NOMO-1 treated with dmso at 0.1 percent for 144 hours (cell line): Measurements from ENCODE around the gene ST14.
"Not testable (repeated sequence)": the region's sequence is repeated elsewhere in the genome, so short reads cannot be mapped to it uniquely, and the experiment has no call there.

Experiments
- DNase-seq: peaks from one replicate; lab custom pipeline; 2025; ENCODE audit not compliant: unreplicated experiment; lab: John Stamatoyannopoulos, UW

Gene ST14

DNA sequence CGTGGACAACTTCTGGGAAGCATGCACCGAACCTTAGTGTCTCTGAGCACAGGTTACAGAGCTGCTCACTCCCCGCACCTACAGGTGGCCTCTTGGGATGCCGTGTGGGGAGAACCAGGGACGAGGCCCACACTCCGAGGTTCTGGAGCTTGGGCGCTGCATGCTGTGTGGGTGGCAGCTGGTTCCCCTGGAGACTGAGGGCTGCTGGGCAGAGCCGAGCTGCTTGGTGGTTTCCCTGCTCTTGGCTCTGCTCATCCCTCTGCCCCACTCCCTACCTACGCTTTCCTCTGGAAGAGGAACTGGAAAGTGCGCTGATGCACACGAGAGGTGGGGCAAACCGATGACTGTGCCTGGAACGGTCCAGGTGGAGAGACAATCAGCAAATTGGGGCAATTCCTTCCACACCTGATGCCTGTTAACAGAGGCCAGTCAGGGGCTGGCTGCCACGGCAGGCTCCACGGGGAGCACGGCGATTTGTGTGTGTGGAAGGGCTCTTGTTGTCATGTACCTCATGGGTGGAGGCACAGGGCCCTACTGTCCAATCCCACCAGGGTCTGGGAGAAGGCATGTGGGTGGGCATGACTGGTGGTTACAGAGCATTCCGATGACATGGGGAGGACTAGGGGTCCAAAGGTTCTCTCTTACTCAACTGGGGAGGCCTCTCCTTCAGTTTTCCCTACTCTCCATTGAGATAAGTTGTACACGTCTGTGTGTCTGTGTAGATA lies 60.9 kb downstream of the ST14 start:
- no peak for DNase-seq

- no peak for DNase-seq
Measured at GRCh38 chr11:130223291-130223971, 63.8 kb downstream of the ST14 start.

- DNase-seq: no peak
Measured at GRCh38 chr11:130227373-130227772, 67.8 kb downstream of the ST14 start.

DNA sequence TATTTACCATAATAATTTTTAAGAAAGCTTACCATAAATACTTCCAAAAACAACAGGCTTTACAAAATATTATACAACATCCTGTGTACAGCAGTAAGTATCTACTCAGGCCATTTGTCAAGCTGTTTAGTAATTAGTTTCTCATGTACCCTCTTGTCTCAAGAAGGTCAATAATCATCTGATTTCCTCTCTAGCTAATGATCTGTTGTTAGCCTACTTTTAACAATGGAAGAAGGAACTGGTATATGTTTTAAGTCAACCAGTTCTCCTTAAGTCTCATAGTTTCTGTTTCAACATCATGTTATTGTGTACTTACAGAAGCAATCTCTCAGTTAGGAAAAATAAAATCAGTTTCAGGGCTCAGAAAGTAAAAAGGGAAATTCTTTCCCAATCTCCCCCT lies 73.9 kb downstream of the ST14 start:
- DNase-seq: not testable (repeated sequence)

- DNase-seq: not testable (repeated sequence)
Measured at GRCh38 chr11:130233888-130234287, 74.3 kb downstream of the ST14 start.

DNA sequence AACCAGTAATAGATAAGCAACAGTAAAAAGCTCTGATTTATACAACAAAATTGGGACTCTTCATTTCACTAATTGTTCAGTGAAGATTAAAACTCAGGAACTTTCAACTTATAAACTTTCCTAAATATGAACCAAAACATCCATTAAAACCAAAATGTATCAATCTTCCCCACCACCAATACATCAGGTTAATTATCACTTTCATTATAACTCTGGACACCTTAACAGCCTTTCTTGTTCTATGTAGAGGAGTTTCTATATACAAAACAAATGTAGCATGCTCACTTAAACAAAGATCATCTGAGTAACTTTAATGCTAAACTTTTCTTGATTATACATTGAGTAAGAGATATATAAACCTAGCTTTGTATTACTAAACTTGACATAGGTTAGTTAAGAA lies 74.7 kb downstream of the ST14 start:
- DNase-seq: no peak

GRCh38 chr11:130237282-130238006 lies 77.9 kb downstream of the ST14 start:
- no peak for DNase-seq

- no peak for DNase-seq
Measured at GRCh38 chr11:130241713-130242112, 82.1 kb downstream of the ST14 start.

DNA sequence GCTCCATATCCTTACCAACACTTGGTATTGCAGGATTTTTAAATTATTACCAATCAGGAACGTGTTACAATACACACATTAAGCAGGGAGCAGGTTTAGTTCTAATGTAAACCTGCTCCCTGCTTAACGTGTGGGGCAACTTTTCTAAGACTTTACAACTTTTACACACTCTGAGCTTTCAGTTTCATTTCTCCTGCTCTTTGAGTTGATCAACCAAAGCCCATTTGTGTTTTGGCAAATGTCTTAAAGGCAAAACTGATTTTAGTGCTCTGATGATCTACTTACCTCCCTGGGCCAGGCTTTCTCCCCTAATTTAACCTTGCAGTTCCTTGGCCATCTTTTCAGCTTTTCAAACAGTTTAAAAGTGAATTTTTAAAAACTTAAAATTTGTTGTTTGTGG lies 84.2 kb downstream of the ST14 start:
- DNase-seq: no peak

DNA sequence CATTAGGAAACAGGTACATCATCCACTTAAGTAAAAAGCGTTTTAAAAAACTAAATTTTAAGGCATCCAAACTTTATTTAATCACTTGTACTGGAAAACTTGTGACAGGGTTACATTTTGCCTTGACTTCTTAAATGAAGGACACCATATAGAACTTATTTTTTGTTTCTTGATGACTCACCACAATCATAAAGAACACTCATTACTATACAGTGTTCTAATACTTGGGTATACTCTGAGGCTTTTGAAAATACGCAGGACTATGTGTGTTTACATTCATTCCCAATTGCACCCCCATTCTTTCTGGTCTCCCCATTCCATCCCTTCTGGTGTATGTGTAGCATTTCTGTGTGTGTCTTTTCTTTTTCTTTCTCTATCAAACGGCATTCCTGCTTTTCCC lies 85.3 kb downstream of the ST14 start:
- no peak for DNase-seq

DNA sequence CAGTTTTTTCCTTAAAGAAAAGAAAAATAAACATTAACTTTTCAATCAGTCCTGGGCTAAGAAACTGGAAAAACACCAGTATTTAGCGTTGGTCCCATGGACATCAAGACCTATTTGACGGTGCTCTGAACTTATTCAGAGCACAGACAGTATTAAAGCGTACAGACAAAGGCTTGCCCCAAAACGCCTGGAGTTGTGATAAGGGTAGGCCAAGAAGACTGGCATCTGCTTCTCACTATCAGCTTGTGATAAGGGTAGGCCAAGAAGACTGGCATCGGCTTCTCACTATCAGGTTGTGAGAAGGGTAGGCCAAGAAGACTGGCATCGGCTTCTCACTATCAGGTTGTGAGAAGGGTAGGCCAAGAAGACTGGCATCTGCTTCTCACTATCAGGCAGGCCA lies 85.8 kb downstream of the ST14 start:
- not testable (repeated sequence) for DNase-seq

GRCh38 chr11:130246270-130246669 lies 86.7 kb downstream of the ST14 start:
- no peak for DNase-seq

- no peak for DNase-seq
Measured at GRCh38 chr11:130246738-130247137, 87.2 kb downstream of the ST14 start.

DNA sequence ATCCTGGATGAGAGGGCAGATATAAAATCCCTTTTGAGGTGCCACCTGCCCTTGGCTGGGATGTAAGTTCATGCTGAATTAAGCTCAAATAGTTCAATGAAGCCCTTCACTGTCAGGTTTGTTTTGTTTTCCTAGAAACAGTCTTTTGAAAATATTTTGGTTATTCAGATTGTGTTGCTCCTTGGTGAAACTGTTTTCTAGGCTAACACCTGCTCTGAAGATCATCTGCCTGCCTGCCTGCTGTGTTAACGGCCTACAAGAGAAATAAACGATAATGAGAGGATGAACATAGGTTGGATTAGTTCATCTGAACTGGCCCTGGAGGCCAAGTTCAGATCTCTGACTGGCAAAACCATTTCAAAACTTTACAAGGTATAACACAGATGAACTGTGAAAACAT lies 87.7 kb downstream of the ST14 start:
- no peak for DNase-seq

DNA sequence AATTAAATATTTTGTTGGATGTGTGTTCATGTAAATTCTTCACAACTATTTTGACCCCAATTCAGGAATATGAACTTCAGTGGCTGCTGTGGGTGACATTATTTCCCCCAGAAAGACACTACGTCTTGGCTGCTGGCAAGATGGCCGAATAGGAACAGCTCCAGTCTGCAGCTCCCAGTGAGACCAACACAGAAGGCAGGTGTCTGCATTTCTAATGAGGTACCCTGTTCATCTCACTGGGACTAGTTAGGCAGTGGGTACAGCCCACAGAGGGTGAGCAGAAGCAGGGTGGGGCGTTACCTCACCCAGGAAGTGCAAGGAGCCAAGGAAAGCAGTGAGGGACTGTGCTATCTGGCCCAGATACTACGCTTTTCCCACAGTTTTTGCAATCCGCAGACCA lies 89.8 kb downstream of the ST14 start:
- DNase-seq: no peak

DNA sequence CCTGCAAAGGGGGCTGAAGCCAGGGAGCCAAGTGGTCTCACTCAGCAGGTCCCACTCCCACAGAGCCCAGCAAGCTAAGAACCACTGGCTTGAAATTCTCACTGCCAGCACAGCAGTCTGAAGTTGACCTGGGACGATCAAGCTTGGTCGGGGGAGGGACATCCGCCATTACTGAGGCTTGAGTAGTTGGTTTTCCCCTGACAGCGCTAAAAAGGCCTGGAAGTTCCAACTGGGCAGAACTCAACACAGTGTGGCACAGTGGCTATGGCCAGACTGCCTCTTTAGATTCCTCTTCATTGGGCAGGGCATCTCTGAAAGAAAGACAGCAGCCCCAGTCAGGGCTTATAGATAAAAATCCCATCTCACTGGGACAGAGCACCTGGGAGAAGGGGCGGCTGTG lies 90.3 kb downstream of the ST14 start:
- DNase-seq: not testable (repeated sequence)

DNA sequence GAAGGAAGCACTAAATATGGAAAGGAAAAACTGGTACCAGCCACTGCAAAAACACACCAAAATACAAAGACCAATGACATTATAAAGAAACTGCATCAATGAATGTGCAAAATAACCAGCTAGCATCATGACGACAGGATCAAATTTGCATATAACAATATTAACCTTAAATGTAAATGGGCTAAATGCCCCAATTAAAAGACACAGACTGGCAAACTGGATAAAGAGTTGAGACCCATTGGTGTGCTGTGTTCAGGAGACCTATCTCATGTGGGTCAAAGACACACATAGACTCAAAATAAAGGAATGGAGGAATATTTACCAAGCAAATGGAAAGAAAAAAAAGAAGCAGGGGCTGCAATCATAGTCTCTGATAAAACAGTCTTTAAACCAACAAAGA lies 92.2 kb downstream of the ST14 start:
- not testable (repeated sequence) for DNase-seq
